DMS 273 (cell line): ENCODE measurements around the gene CEP350.
"Not testable (repeated sequence)": the region's sequence is repeated elsewhere in the genome, so short reads cannot be mapped to it uniquely, and the experiment has no call there.

Experiments
- DNase-seq: peaks from one replicate; lab custom pipeline; 2025; ENCODE audit not compliant: unreplicated experiment; lab: John Stamatoyannopoulos, UW

Gene CEP350

DNA sequence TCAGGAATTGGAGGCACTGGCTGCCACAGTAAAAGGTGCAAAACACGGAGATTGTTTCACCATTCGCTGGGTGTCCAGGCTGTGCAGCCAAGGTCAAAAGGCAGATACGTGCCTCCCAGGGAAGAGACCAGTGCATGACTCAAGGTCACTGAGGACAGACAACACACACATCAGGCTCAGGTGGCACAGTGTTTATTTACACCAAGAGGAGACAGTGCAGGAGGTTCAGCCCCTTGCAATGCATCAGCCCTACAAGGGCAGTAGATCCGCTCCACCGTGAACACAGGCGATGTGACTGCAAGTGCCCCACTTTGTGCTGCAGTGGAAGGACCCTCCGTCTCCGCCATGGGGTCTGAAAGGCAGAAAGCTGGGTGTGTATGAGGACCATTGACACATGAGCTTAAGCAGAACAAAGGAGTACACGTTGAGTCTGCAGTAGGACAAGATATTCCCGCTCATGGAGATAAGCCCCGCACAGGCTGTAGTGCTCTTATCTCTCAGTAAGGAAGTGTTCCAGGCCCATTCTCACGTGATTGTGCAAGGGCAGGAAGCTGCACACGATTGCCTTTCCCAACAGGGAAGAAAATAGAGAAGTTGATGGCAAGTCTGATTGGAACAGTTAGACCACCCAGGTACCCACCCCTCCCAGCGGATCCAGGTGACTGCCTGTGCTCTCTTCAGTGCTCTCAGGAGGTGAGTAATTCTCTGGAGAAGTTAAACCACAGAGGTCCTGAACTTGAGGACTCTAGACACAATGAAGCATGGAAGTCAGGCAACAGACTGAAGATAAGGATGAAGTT lies 162.6 kb downstream of the CEP350 start:
- no peak for DNase-seq

DNA sequence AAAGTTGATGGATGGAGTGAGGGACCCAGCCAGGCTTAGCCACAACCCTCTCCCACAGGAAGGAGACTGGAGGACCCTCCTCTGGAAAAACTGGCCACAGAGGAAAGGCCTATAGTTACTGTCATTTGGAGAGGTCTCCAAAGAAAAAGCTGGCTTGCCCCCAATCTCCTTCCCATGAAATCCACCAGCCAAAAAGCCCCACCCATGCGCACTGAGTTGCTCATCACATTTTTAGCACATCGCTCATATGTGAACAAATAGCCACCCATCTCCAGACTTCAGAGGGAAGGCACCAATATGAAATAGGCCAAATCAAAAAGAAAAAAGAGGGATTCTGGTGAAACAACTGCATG lies 163.1 kb downstream of the CEP350 start:
- DNase-seq = no peak

DNA sequence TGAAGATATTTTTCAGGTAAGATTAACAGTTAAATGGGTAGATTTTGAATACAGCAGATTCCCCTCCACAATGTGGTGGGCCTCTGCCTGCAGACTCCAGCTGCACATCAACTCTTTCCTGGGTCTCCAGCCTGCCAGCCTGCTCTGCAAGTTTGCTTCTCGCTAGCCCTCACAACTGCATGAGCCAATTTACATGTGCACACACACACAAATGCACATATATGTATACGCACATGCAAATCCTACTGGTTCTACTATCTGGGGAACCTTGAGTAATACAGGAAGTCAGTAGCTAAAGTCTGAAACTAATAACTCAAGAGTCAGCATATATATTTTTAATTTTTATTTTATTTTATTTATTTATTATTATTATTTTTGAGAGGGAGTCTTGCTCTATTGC lies 165.2 kb downstream of the CEP350 start:
- DNase-seq = no peak

DNA sequence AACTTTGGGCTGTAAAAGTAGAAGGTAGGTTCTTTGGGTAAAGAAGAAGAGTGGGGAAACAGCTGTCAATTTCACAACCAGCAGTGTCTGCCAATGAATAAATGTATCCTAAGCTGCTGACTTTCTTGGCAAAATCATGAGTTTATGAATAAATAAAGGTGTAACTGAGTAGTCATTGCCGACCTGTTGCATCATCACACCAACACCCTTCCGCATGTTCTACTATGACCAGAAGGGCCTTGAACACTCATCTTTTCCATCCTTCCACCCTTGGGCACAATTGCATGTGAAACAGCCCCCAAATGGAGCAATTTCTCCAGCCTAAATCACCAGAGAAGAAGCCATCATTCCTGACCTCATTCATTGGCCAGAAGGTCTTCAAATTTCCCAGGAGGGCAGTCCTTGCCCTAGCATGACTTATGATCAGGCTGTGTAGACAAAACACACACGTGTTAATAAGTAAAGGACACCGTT lies 168.9 kb downstream of the CEP350 start:
- no peak for DNase-seq

DNA sequence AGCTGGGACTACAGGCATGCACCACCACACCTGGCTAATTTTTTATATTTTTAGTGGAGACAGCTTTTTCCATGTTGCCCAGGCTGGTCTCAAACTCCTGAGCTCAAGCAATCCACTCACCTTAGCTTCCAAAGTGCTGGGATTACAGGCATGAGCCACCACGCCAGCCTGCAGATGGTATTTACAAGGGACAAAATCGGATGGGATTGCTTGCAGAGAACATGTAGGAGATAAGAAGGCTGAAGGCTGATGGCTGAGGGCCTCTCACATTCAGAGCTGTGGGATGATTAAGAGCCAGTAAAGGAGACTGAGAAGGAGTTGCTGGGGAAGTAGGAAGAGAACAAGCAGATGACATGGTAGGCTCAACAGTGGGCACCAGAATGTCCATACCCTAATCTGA lies 176.0 kb downstream of the CEP350 start:
- DNase-seq = no peak

DNA sequence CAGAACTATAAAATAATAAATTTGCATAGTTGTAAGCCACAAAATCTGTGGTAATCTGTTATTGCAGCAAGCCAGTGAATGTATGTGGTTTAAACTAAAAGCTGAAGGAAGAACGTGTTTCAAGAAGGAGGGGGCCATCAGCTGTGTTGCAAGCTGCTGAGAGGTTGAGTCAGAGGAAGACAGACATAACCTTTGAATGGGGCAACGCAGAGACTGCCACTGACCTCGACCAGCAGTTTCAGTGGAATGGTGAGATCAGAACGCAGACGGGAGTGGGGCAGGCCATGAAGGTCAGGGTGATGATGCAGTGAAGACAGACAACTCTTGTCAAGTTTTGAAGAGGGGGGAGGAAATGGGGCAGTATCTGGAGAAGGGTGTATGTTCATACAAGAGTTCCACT lies 176.9 kb downstream of the CEP350 start:
- DNase-seq = no peak

DNA sequence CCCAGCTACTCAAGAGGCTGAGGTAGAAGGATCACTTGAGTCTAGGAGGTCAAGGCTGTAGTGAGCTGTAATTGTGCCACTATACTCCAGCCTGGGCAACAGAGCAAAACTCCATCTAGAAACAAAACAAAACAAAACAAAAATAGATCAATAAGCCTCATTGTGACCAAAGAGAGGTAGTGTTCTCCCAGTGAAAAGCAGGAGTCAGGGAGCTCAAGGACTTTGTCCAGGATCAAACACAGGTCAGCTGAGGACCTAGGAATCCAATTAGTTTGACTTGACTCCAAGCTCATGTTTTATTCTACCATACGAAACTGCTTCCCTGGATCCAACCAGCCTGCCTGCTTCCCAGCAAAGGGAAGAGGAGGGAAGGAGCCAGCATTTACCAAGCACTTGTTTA lies 178.6 kb downstream of the CEP350 start:
- no peak for DNase-seq

DNA sequence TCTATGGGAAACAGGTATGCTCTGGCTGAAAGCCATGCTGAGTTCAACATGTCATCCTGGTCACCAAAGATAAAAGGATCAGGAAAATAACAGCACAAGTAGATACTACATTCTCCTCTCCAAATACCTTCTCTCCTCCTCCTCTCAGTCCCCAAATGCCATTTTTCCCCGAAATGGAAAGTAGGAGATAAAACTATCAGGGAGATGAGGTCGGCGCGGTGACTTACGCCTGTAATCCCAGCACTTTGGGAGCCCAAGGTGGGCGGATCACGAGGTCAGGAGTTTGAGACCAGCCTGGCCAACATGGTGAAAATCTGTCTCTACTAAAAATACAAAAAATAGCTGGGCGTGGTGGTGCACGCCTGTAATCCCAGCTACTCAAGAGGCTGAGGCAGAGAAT lies 179.1 kb downstream of the CEP350 start:
- DNase-seq = not testable (repeated sequence)

DNA sequence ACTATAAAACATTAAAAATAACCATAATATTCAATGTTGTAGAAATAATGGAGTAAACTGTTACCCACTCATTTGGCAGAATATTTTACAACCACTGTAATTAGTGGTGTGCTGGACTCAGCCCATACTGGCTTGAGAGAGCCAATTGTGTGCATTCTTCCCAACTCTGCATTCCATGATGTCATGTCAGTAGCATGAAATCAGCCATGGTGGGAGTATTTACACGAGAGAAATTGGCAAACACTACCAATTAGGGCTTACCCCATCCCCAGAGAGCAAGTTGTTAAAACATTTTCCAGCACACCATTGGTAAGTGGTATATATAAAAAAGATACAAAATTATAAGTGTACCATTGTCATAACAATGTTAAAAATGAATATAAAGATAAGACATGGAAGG lies 180.9 kb downstream of the CEP350 start:
- DNase-seq = no peak

DNA sequence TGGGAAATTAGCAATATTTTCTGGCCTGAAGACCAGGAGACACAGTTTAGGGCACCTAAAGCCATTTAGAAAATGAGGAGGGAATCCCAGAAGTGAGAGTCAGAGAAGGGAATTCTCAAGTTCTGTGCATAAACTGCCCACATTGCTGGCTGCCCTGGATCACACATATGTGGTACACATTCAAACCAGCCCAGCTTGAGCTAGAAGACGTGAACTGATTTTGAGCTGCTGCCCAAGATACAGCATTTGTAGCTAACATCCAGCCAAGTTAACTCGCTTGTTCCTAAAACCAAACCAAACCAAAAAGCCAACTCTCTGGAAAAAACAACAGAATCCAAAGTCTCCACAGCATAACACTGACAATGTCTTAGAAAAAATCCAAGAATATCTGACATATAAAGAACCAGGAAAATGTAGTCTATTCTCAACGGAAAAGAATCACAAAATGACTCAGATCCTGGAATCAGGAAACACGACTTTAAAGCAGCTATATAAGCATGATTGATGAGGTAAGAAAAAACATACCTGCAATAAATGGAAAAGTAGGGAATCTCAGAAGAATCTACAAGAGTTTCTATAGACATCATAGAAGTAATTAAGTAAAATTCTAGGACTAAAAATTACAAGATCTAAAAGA lies 181.8 kb downstream of the CEP350 start:
- no peak for DNase-seq

DNA sequence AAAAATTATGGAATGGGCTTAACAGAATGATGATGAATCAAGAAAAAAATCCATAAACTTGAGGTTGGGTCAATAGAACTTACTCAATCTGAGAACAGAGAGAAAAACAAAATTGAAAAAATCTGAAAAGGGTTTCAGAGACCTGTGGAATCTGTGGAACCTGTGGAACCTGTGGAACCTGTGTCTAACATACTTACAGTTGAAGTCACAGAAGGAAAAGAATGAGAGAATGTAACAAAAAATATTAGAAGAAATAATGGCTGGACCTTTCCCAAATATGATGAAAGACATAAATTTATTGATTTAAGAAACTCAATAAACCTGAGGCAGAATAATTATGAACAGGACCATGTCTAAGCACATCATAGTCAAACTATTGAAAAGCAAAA lies 182.4 kb downstream of the CEP350 start:
- DNase-seq = no peak

DNA sequence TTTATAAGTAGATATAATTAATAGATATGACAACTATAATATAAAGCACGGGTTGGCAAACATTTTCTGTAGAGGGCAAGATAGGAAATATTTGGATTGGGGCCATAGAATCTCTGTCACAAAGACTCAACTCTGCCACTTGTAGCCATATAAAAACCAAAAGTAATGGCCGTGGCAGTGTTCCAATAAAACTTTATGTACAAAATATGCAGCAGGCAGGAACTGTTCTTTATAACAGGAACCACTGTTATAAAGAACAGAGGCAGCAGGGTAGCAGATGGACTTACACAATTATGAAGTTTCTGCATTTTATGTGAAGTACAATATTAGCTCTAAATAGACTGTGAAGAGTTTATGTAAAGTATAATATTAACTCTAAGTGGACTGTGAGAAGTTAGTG lies 183.2 kb downstream of the CEP350 start:
- DNase-seq = no peak

DNA sequence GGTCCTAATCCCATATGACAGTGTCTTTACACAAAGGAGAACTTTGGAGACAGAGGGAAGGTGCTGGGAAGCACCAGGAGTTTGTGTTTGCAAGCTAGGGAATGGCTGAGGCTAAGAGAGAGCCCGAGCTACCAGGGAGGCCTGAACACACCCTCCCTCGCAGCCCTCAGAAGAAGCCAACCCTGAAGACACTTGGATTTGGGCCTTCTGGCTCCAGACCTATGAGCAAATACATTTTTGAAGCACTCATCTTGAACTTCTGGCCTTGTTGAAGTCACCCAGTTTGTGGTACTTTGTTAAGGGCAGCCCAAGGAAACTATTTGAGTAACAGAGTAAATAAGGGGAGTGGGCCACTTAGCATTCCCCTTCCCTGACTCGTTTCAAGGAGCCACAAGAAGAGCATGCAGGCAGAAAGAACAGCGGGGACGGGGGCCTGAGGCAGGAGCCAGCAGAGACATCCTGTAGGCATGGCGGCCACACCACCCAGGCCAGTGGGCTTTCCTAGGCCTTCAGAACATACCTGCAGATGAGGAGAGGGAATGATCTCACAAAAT lies 186.8 kb downstream of the CEP350 start:
- no peak for DNase-seq

DNA sequence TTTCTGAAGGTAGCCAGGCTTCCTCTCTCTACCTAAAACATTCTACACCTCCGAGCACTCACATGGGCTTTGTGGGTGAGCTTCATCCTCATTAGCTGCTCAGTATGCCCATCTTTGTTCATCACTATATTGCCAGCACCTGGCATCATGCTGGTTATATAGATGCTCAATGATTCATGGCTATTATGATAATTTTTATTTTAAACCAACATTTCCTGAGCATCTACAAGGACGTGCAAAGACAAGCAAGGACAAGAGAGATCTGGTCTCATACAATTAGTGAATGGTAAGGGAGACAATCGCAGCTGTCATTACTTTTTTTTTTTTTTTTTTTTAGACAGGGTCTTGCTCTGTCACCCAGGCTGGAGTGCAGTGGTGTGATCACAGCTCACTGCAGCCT lies 188.7 kb downstream of the CEP350 start:
- no peak for DNase-seq

DNA sequence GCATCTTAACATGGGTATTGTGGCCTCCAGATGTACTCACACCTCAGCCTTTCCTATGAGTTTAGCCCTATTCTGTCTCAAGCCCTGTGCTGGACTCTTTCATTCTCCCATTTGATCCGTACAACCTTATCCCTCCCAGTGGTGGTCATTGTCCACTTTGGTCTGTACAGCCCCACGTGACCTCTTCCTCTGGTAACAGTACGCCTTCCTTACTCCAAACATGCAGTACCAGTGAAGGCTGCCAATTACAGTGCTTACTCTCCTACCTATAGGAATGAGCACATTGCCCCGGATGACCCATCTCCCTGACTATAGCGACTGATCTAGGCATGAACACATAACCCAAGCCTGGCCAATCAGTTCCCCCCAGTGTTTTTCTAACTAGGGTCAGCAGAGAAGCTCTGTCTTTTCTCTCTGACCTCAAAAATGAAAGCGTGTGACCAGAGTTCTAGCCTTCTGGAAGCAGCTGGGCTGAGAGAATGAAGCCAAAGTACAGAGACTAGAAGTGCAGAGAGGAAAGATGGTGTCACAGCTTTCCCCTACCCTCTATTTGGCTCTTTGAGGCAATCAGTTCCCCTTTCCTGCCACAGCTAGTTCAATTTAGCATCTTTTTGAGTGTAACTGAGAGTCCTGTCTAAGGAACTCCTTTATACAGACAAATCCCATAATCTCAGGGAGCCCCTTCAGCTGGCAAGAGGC lies 190.2 kb downstream of the CEP350 start:
- DNase-seq = no peak

DNA sequence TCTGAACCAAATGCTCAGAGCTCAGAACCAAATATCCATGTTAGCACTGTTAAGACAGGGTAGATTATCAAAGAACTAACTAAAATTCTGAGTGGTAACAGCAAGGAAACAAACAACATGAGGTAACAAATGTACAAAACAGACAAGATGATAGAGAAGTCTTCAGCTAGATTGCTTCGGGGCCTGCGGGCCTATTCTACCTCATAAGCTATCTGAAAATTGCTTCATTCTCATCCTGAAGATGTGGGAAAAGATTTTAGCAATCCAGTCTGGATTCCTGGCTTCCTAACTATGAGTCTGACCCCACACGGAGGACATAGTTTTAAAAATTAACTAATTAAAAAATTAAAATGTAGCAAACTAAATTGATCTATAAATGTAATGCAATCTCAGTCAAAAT lies 190.8 kb downstream of the CEP350 start:
- DNase-seq = no peak

DNA sequence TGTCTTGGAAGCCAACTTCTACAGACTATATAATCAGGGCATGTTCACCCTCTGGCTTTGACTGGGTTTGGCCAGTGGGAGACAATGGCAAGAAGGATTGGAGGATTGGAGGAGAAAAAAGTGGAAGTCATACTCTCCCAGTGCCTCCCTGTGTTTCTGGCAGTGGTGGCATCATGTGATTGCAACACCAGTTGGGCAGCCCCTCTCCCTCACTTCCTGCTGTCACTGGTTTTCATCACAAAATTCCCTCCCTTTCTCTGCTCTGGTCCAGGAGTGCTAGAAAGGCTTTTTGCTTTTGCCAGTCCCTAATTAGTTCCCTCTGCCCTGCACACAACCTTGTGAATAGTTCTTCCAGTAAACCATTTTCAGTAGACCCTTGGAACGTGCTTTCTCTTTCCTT lies 196.4 kb downstream of the CEP350 start:
- DNase-seq = no peak

DNA sequence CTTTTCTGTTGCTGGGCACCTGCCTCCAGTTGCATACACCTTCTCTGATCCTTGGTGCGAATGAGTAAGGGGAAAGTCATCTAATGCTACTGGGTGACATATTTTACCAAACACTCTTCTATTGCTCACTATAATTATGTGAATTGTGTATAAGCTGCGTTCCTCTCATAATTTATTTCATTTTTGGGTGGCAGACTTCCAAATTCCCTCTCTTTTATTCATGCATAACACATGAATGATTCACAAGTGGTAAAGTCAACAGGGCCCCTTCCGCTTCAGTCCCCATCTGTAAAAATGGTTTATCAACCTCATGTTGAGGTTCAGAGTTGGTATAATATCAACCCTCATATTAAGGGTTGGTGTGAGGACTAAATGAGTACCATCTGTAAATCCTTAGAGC lies 196.9 kb downstream of the CEP350 start:
- DNase-seq = no peak

DNA sequence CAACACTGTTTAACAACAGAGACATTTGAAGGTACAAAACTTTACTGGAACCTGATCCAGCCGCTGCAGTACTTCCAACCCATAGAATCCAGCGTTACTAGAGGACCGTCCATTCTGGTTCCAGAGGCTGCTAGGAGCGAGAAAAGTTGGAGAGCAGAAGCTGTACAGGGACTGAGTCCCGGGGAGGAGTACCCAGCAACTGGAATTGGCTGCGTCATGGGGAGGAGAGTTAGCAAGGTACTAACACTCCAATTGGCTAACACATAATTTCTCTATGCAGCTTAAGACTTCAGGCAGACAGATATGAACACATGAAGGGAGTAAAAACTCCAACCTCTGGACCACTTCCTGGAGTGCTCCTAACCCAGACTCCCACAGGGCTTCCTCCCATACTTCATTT lies 198.0 kb downstream of the CEP350 start:
- no peak for DNase-seq

DNA sequence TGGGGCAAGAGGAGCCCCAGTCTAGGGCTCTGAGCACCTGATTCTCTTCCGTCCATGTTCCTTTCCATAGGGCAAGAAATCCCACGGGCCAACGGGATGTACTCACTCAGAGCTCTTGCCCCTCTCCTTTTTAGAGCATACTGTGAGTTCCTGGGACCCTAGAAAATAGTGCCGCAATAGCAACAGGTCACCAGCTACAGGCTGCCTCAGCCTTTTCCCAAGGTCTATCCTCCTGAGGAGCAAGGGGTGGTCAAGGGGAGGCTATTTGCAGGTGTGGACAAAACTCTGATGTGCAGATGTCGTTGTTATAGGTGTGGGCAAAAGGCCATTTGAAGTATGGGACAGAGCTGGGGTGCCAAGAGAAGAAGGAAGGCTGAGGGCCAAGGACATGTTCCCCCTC lies 198.4 kb downstream of the CEP350 start:
- no peak for DNase-seq

DNA sequence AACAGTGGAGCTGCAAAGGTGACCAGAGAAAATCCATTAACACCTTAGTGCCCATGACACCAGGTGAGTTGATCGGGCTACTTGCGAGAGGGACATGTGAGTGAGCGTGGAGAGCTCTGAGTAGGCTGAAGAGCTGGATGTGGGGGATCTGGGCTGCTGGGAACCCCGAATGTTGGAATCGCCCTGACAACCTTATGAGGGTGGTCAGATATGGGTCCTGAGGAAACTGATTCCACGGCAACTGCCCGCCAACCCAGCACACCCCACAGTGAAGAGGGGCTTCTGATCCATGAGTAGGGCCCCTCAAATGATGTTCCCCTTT lies 199.4 kb downstream of the CEP350 start:
- DNase-seq = no peak
